ENCODE results near the gene ELMO1.

DNA sequence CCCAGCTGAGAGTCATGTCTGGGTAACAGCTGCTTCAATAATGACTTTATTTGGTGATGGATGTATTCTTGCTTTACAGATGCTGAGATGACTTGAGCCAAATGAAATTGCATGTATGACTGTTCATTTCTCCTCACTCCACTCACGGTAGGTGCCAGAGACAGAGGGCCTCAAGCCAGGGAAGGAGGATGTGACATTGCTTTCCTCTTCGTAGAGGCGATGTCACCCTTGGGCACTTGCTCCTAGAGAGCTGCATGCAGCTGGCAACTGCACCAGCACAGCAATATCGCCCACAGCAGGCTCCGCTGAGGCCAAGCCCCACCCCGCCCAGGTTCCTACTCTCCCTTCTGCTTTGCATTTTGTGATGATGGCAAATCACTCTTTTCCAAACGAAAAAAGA lies 607.8 kb downstream of the ELMO1 start:
- TF ChIP-seq, protein P1, sequence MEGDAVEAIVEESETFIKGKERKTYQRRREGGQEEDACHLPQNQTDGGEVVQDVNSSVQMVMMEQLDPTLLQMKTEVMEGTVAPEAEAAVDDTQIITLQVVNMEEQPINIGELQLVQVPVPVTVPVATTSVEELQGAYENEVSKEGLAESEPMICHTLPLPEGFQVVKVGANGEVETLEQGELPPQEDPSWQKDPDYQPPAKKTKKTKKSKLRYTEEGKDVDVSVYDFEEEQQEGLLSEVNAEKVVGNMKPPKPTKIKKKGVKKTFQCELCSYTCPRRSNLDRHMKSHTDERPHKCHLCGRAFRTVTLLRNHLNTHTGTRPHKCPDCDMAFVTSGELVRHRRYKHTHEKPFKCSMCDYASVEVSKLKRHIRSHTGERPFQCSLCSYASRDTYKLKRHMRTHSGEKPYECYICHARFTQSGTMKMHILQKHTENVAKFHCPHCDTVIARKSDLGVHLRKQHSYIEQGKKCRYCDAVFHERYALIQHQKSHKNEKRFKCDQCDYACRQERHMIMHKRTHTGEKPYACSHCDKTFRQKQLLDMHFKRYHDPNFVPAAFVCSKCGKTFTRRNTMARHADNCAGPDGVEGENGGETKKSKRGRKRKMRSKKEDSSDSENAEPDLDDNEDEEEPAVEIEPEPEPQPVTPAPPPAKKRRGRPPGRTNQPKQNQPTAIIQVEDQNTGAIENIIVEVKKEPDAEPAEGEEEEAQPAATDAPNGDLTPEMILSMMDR (IDR thresholded peaks at IDR 0.05; ENCODE audit: borderline replicate concordance, extremely low read depth, low read length, poor library complexity, severe bottlenecking): no peak
- TF ChIP-seq EZH2 (IDR thresholded peaks at IDR 0.05; ENCODE audit: borderline replicate concordance, low read depth, low read length, severe bottlenecking): no peak

Measured in DND-41 (cell line).